ENCODE data around the gene TEX11.

Gene TEX11

DNA sequence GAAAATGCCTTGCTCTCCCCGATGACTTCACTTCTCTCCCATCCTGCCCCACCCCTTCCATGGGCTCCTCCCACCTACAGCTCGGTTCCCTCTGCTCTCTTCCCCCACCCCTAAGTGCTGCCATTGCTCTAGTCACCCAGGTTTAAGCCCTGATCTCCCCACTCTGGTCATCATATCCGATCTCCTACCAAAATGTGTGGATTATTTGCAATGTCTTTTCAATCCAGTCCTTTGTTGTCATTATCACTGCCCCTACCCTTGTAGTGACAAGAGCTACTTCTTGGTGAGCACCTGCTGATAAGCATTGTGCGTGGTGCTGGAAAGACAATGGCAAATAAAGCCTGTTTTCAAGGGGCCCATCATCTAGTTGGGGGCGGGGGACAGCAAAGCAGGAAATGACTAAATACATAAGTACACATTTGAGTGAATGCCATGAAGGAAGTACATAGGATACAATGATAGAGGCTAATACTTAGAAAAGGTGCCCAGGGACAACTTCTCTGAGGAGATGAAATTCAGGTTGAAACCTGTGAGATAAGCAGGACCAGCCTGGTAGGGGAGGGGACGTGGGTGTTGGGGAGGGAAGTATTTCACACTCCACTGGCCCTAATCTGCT lies 400.1 kb downstream of the TEX11 start:
- H3K9ac ChIP-seq: no peak overlapping the region
- no peaks in the 10 kb centered on the region for H3K27me3 ChIP-seq (ENCODE audit: insufficient read depth, low read depth)
- no peak overlapping the region for H2AFZ ChIP-seq (ENCODE audit: low read depth)
- H3K27ac ChIP-seq: no peak overlapping the region
- no peak for TF ChIP-seq CTCF (conservative IDR thresholded peaks at IDR 0.05; ENCODE audit: low read depth, low read length)
- H3K79me2 ChIP-seq (ENCODE audit: insufficient read depth, low read depth): no peaks in the 10 kb centered on the region
- H3K36me3 ChIP-seq (ENCODE audit: insufficient read depth): no peaks in the 10 kb centered on the region
- no peak overlapping the region for H3K4me3 ChIP-seq (IDR thresholded peaks at IDR 0.05; ENCODE audit: insufficient read depth, low read depth, low read length)
- H4K20me1 ChIP-seq (ENCODE audit: insufficient read depth): no peaks in the 10 kb centered on the region
- no peaks in the 10 kb centered on the region for H3K4me1 ChIP-seq (ENCODE audit: low read depth, poor library complexity, severe bottlenecking)
- H3K4me2 ChIP-seq: no peak overlapping the region

DNA sequence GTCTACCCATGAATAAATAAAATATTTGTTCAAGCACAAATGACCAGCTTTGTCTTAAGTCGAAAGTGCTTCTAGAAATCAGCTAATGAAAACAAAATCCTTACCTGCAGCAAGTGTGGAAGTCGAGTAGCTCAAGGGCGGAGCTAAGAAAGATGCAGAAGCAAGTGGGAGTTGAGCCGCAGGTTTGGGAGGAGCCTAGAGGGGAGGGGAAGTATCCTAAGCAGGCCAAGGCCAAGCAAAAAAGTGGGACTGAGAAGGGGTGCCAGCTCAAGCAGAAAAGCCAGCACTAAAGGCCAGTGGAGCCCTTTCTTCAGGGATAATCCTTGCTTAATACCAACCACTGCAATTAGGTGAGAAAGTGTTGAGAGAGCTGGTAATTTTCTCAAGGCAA lies 403.1 kb downstream of the TEX11 start:
- Histone ChIP-seq H3K4me1 (ENCODE audit: low read depth, poor library complexity, severe bottlenecking) (no peaks in the 10 kb centered on the region), H3K27me3 (ENCODE audit: insufficient read depth, low read depth) (no peaks in the 10 kb centered on the region), H4K20me1 (ENCODE audit: insufficient read depth) (no peaks in the 10 kb centered on the region), H3K9ac (no peak overlapping the region), H3K27ac (no peak overlapping the region), H3K4me2 (no peak overlapping the region), H2AFZ (ENCODE audit: low read depth) (no peak overlapping the region), H3K79me2 (ENCODE audit: insufficient read depth, low read depth) (no peaks in the 10 kb centered on the region), H3K36me3 (ENCODE audit: insufficient read depth) (no peaks in the 10 kb centered on the region), H3K4me3 (IDR thresholded peaks at IDR 0.05; ENCODE audit: insufficient read depth, low read depth, low read length) (no peak overlapping the region)
- TF ChIP-seq CTCF (conservative IDR thresholded peaks at IDR 0.05; ENCODE audit: low read depth, low read length): no peak

GRCh38 chrX:70504772-70505450 lies 403.6 kb downstream of the TEX11 start:
- Histone ChIP-seq H3K27me3 (ENCODE audit: insufficient read depth, low read depth) (no peaks in the 10 kb centered on the region), H3K4me1 (ENCODE audit: low read depth, poor library complexity, severe bottlenecking) (no peaks in the 10 kb centered on the region), H3K36me3 (ENCODE audit: insufficient read depth) (no peaks in the 10 kb centered on the region), H3K9ac (no peak overlapping the region), H3K79me2 (ENCODE audit: insufficient read depth, low read depth) (no peaks in the 10 kb centered on the region), H3K4me3 (IDR thresholded peaks at IDR 0.05; ENCODE audit: insufficient read depth, low read depth, low read length) (no peak overlapping the region), H4K20me1 (ENCODE audit: insufficient read depth) (no peaks in the 10 kb centered on the region), H2AFZ (ENCODE audit: low read depth) (no peak overlapping the region), H3K4me2 (no peak overlapping the region), H3K27ac (no peak overlapping the region)
- no peak for TF ChIP-seq CTCF (conservative IDR thresholded peaks at IDR 0.05; ENCODE audit: low read depth, low read length)

GRCh38 chrX:70500826-70501225 lies 407.7 kb downstream of the TEX11 start:
- H3K9ac ChIP-seq: no peak overlapping the region
- no peaks in the 10 kb centered on the region for H3K27me3 ChIP-seq (ENCODE audit: insufficient read depth, low read depth)
- H3K4me3 ChIP-seq (IDR thresholded peaks at IDR 0.05; ENCODE audit: insufficient read depth, low read depth, low read length): no peak overlapping the region
- TF ChIP-seq CTCF (conservative IDR thresholded peaks at IDR 0.05; ENCODE audit: low read depth, low read length): no peak
- H2AFZ ChIP-seq (ENCODE audit: low read depth): no peak overlapping the region
- H3K4me1 ChIP-seq (ENCODE audit: low read depth, poor library complexity, severe bottlenecking): peaks cover 31% of the 10 kb centered on the region
- H3K36me3 ChIP-seq (ENCODE audit: insufficient read depth): no peaks in the 10 kb centered on the region
- H4K20me1 ChIP-seq (ENCODE audit: insufficient read depth): no peaks in the 10 kb centered on the region
- no peak overlapping the region for H3K4me2 ChIP-seq
- no peak overlapping the region for H3K27ac ChIP-seq
- H3K79me2 ChIP-seq (ENCODE audit: insufficient read depth, low read depth): no peaks in the 10 kb centered on the region

Measured in KMS-11 (cell line).